ENCODE data around the gene LRRC27.

DNA sequence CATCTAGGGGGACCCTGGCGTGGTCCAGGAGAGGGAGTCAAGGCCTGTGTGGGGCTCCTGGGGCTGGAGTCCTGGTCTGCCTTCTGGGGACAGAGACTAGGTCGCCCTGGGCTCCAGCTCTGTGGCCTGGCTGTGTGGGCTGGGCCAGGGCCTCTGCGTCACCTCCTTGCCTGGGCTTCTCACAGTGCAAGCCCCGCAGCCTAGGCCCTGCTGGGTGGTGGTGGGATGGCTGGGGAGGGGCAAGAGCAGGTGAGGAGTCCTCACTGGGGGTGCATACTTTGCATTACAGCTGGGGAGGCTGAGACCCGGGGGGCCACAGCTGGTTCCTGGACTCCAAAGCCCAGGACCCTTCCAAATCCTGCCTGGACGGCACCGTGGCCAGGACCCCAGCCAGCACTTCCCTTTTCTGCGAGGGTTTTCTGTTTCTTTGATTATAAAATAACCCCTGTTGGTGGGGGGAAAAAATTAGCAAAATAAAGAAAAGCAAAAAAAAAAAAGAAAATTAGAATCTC is 88.5 kb downstream of the LRRC27 start:
- TF ChIP-seq MAX (IDR thresholded peaks at IDR 0.05) (no peak), EHMT2 (IDR thresholded peaks at IDR 0.05; ENCODE audit: low read depth) (no peak), CTCF (IDR thresholded peaks at IDR 0.05) (no peak), POLR2AphosphoS2 (conservative IDR thresholded peaks at IDR 0.05; ENCODE audit: low read length) (no peak), EP300 (IDR thresholded peaks at IDR 0.05) (no peak), MAFK (IDR thresholded peaks at IDR 0.05; ENCODE audit: partially characterized antibody) (no peak)
